DOHH2 (cell line): ENCODE results near the gene GPC6.

ENCODE experiments used
- H3F3A ChIP-seq: fragments of 200-600 bp; sonication (generic), shearing (Covaris generic); 2 replicates; pipeline ENCODE4 v1.6.0; 2016; ENCODE audit warnings: antibody characterized with exemption, mild to moderate bottlenecking; ENCODE audit not compliant: control insufficient read depth, insufficient read depth
- H3K27ac ChIP-seq: fragments of 200-600 bp; sonication (generic); 2 replicates; pipeline ENCODE4 v1.5.1; 2014; ENCODE audit warnings: low read depth, mild to moderate bottlenecking, low read length, moderate library complexity
- H3K27me3 ChIP-seq: fragments of 200-600 bp; sonication (generic); 2 replicates; pipeline ENCODE4 v1.6.1; 2014; ENCODE audit warnings: mild to moderate bottlenecking, low read length, mixed read lengths; ENCODE audit not compliant: control insufficient read depth
- H3K36me3 ChIP-seq: fragments of 200-600 bp; sonication (generic); 2 replicates; pipeline ENCODE4 v1.6.1; 2014; ENCODE audit warnings: mild to moderate bottlenecking, low read length, moderate library complexity, mixed read lengths; ENCODE audit not compliant: control insufficient read depth
- H3K4me1 ChIP-seq: fragments of 200-600 bp; sonication (generic); 2 replicates; pipeline ENCODE4 v1.6.1; 2014; ENCODE audit warnings: mild to moderate bottlenecking, low read length, mixed read lengths; ENCODE audit not compliant: control insufficient read depth
- H3K4me2 ChIP-seq: fragments of 200-600 bp; sonication (generic); 2 replicates; pipeline ENCODE4 v1.6.0; 2014; ENCODE audit warnings: mild to moderate bottlenecking, low read length, moderate library complexity
- H3K4me3 ChIP-seq: fragments of 200-600 bp; sonication (generic); 2 replicates; pipeline ENCODE4 v1.5.1; 2014; ENCODE audit warnings: mild to moderate bottlenecking, low read length, mixed read lengths
- H3K79me2 ChIP-seq: fragments of 200-600 bp; sonication (generic); 2 replicates; pipeline ENCODE4 v1.6.1; 2014; ENCODE audit warnings: mild to moderate bottlenecking, low read length, mixed read lengths; ENCODE audit not compliant: control insufficient read depth
- H3K9me2 ChIP-seq: fragments of 200-600 bp; sonication (generic); replicated peaks from 2 replicates; pipeline ENCODE4 v1.6.1; 2014; ENCODE audit warnings: mild to moderate bottlenecking, low read length, mixed read lengths; ENCODE audit not compliant: control insufficient read depth
- H3K9me3 ChIP-seq: fragments of 200-600 bp; sonication (generic); 2 replicates; pipeline ENCODE4 v1.6.1; 2014; ENCODE audit warnings: antibody characterized with exemption, low read length, mixed read lengths; ENCODE audit not compliant: control insufficient read depth, insufficient read depth
- H4K20me1 ChIP-seq: fragments of 200-600 bp; sonication (generic); 2 replicates; pipeline ENCODE4 v1.6.0; 2014; ENCODE audit warnings: low read depth, mild to moderate bottlenecking, antibody characterized with exemption, low read length, moderate library complexity; ENCODE audit not compliant: control insufficient read depth, insufficient read depth
- CTCF ChIP-seq: fragments of 200-600 bp; sonication (generic); IDR thresholded peaks from one replicate; pipeline ENCODE4 v1.5.1; 2014; ENCODE audit warnings: antibody characterized with exemption, mild to moderate bottlenecking, low read depth, low read length; ENCODE audit not compliant: poor library complexity, severe bottlenecking
- EZH2phosphoT487 ChIP-seq: fragments of 200-600 bp; sonication (generic); IDR thresholded peaks from 2 replicates; pipeline ENCODE4 v1.6.1; 2017; ENCODE audit warnings: borderline replicate concordance, mild to moderate bottlenecking, antibody characterized with exemption, low read length, moderate library complexity, mixed read lengths

The GPC6 gene

GRCh38 chr13:93963266-93964145, 736.9 kb downstream of the GPC6 start:
- TF ChIP-seq CTCF (no peak), EZH2phosphoT487 (no peak)
- Histone ChIP-seq H3K4me3 (no peak overlapping the region), H3F3A (no peaks in the 10 kb centered on the region), H3K4me2 (no peak overlapping the region), H3K4me1 (no peaks in the 10 kb centered on the region), H3K27ac (no peak overlapping the region), H3K9me3 (no peaks in the 10 kb centered on the region), H3K36me3 (no peaks in the 10 kb centered on the region), H3K27me3 (no peaks in the 10 kb centered on the region), H3K79me2 (no peaks in the 10 kb centered on the region), H3K9me2 (no peaks in the 10 kb centered on the region), H4K20me1 (no peaks in the 10 kb centered on the region)

GRCh38 chr13:93964146-93964512, 737.5 kb downstream of the GPC6 start:
- H3K4me3 ChIP-seq, result no peak overlapping the region
- no peaks in the 10 kb centered on the region for H3F3A ChIP-seq
- no peaks in the 10 kb centered on the region for H3K27me3 ChIP-seq
- H3K9me3 ChIP-seq, result no peaks in the 10 kb centered on the region
- no peak overlapping the region for H3K27ac ChIP-seq
- H3K9me2 ChIP-seq, result no peaks in the 10 kb centered on the region
- no peaks in the 10 kb centered on the region for H4K20me1 ChIP-seq
- H3K79me2 ChIP-seq, result no peaks in the 10 kb centered on the region
- no peaks in the 10 kb centered on the region for H3K36me3 ChIP-seq
- no peaks in the 10 kb centered on the region for H3K4me1 ChIP-seq
- TF ChIP-seq EZH2phosphoT487 (no peak), CTCF (no peak)
- H3K4me2 ChIP-seq, result no peak overlapping the region

- Histone ChIP-seq H3K79me2 (no peaks in the 10 kb centered on the region), H3K27me3 (no peaks in the 10 kb centered on the region), H3K27ac (no peak overlapping the region), H3K4me3 (no peak overlapping the region), H3K36me3 (no peaks in the 10 kb centered on the region), H3F3A (no peaks in the 10 kb centered on the region), H4K20me1 (no peaks in the 10 kb centered on the region), H3K4me2 (no peak overlapping the region), H3K9me2 (no peaks in the 10 kb centered on the region), H3K9me3 (no peaks in the 10 kb centered on the region), H3K4me1 (no peaks in the 10 kb centered on the region)
- TF ChIP-seq CTCF (no peak), EZH2phosphoT487 (no peak)
Observed at GRCh38 chr13:93965587-93965986, 739.0 kb downstream of the GPC6 start.
